Astrocyte (in vitro differentiated cells and primary cell): ENCODE data around the gene CAPS2. TPM values are rescaled to one million over a fixed set of nuclear protein-coding genes. Genes with fewer than 3 reads are reported as not detected.
A peak's percentile ranks its signal among the peaks of the same experiment; 100 is the strongest.

Experiments used
- DNase-seq: peaks from one replicate; pipeline ENCODE4 v3.0.0-alpha.2; 2010; ENCODE audit warnings: low read depth
- FAIRE-seq: peaks from 2 replicates; lab custom pipeline; 2011; peaks lifted over from hg19 to GRCh38; lab: Jason Lieb, UNC
- H2AFZ ChIP-seq: 2 replicates; pipeline ENCODE4 v1.6.0; 2012; ENCODE audit warnings: low read depth, low read length, inconsistent platforms
- H3K27ac ChIP-seq: 2 replicates; pipeline ENCODE4 v1.5.1; 2011; ENCODE audit warnings: low read depth, low read length, inconsistent platforms
- H3K27me3 ChIP-seq: 2 replicates; pipeline ENCODE4 v1.6.0; 2011; ENCODE audit warnings: low read length, inconsistent platforms; ENCODE audit not compliant: insufficient read depth
- H3K36me3 ChIP-seq: 2 replicates; pipeline ENCODE4 v1.5.1; 2011; ENCODE audit warnings: low read length, inconsistent platforms; ENCODE audit not compliant: insufficient read depth
- H3K4me1 ChIP-seq: 2 replicates; pipeline ENCODE4 v1.5.1; 2011; ENCODE audit warnings: low read length, inconsistent platforms; ENCODE audit not compliant: insufficient read depth
- H3K4me2 ChIP-seq: 2 replicates; pipeline ENCODE4 v1.6.0; 2012; ENCODE audit warnings: low read length, inconsistent platforms
- H3K4me3 ChIP-seq: 2 replicates; pipeline ENCODE4 v1.5.1; 2011; ENCODE audit warnings: low read depth, mild to moderate bottlenecking, low read length, inconsistent platforms; ENCODE audit not compliant: insufficient read depth
- H3K79me2 ChIP-seq: 2 replicates; pipeline ENCODE4 v1.6.0; 2012; ENCODE audit warnings: mild to moderate bottlenecking, low read length, inconsistent platforms; ENCODE audit not compliant: insufficient read depth
- H3K9ac ChIP-seq: 2 replicates; pipeline ENCODE4 v1.6.0; 2012; ENCODE audit warnings: mild to moderate bottlenecking, low read length, inconsistent platforms
- H3K9me3 ChIP-seq: 2 replicates; pipeline ENCODE4 v1.5.1; 2012; ENCODE audit warnings: low read depth, mild to moderate bottlenecking, low read length, inconsistent platforms; ENCODE audit not compliant: insufficient read depth
- H4K20me1 ChIP-seq: 2 replicates; pipeline ENCODE4 v1.6.0; 2012; ENCODE audit warnings: low read length, inconsistent platforms; ENCODE audit not compliant: insufficient read depth
- H3K27ac Mint-ChIP-seq: one replicate; pipeline ENCODE4 v1.8.0; 2021; ENCODE audit warnings: mild to moderate bottlenecking, mixed read lengths; ENCODE audit not compliant: unreplicated experiment
- H3K27me3 Mint-ChIP-seq: one replicate; pipeline ENCODE4 v1.8.0; 2021; ENCODE audit warnings: low read depth, mixed read lengths; ENCODE audit not compliant: unreplicated experiment
- H3K36me3 Mint-ChIP-seq: one replicate; pipeline ENCODE4 v1.8.0; 2021; ENCODE audit warnings: low read depth, mixed read lengths; ENCODE audit not compliant: unreplicated experiment
- H3K4me1 Mint-ChIP-seq: one replicate; pipeline ENCODE4 v1.8.0; 2021; ENCODE audit warnings: low read depth, mixed read lengths; ENCODE audit not compliant: unreplicated experiment
- H3K4me3 Mint-ChIP-seq: one replicate; pipeline ENCODE4 v1.8.0; 2021; ENCODE audit warnings: mild to moderate bottlenecking, moderate library complexity, mixed read lengths; ENCODE audit not compliant: unreplicated experiment
- H3K9me3 Mint-ChIP-seq: one replicate; pipeline ENCODE4 v1.8.0; 2021; ENCODE audit warnings: mild to moderate bottlenecking, mixed read lengths; ENCODE audit not compliant: unreplicated experiment
- EZH2 ChIP-seq: IDR thresholded peaks from 2 replicates; pipeline ENCODE4 v1.6.1; 2012; ENCODE audit warnings: mild to moderate bottlenecking, low read length, inconsistent platforms; ENCODE audit not compliant: insufficient read depth
- total RNA-seq: library from RNA; stranded (reverse); gene quantifications from 2 replicates; pipeline ENCODE4 v1.2.1, GENCODE V29; 2021
- TF ChIP-seq, protein P1 (sequence below): IDR thresholded peaks from 2 replicates; pipeline ENCODE4 v1.5.1; 2011; ENCODE audit warnings: low read depth, mild to moderate bottlenecking, inconsistent platforms, low read length, moderate library complexity; ENCODE audit not compliant: insufficient read depth

Gene CAPS2
- total RNA-seq, 1 donor from 2014 or later, result 3.1 TPM

GRCh38 chr12:75315518-75315917, 14.6 kb downstream of the CAPS2 start:
- Mint-ChIP-seq H3K36me3 (no peaks in the 10 kb centered on the region), H3K4me1 (peaks cover 10% of the 10 kb centered on the region), H3K4me3 (no peak overlapping the region), H3K27ac (peak overlapping the region; percentile 56), H3K27me3 (no peaks in the 10 kb centered on the region), H3K9me3 (no peaks in the 10 kb centered on the region)
- Histone ChIP-seq H3K36me3 (no peaks in the 10 kb centered on the region), H3K4me1 (peaks cover 14% of the 10 kb centered on the region), H2AFZ (no peak overlapping the region), H3K4me2 (peak overlapping the region; percentile 48), H3K27ac (peak overlapping the region; percentile 39), H3K4me3 (no peak overlapping the region), H3K79me2 (no peaks in the 10 kb centered on the region), H3K27me3 (no peaks in the 10 kb centered on the region), H3K9me3 (no peaks in the 10 kb centered on the region), H3K9ac (no peak overlapping the region), H4K20me1 (no peaks in the 10 kb centered on the region)
- TF ChIP-seq, protein P1, sequence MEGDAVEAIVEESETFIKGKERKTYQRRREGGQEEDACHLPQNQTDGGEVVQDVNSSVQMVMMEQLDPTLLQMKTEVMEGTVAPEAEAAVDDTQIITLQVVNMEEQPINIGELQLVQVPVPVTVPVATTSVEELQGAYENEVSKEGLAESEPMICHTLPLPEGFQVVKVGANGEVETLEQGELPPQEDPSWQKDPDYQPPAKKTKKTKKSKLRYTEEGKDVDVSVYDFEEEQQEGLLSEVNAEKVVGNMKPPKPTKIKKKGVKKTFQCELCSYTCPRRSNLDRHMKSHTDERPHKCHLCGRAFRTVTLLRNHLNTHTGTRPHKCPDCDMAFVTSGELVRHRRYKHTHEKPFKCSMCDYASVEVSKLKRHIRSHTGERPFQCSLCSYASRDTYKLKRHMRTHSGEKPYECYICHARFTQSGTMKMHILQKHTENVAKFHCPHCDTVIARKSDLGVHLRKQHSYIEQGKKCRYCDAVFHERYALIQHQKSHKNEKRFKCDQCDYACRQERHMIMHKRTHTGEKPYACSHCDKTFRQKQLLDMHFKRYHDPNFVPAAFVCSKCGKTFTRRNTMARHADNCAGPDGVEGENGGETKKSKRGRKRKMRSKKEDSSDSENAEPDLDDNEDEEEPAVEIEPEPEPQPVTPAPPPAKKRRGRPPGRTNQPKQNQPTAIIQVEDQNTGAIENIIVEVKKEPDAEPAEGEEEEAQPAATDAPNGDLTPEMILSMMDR, result no peak
- TF ChIP-seq EZH2, result no peak
- FAIRE-seq (peak; percentile 75), DNase-seq (peak; percentile 76)

DNA sequence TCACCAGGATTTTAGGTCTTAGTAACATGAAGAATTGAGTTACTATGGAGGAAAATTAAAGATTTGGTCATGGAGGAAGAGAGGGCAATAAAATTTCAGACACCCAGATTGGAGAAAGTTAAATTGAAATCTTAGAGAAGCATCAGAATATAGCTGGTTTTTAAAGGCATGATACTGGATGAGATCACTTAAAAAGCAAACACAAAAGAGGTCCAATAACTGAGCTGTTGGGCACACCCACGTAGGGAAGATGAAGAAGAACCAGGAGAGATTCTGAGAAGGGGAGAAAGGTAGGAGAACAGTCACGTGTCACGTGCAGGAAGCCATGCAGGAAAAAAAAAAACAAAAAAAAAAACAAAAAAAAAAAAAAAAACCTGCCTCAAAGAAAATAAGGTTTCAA, 18.8 kb downstream of the CAPS2 start:
- Mint-ChIP-seq H3K27me3 (no peaks in the 10 kb centered on the region), H3K36me3 (peaks cover 4% of the 10 kb centered on the region), H3K27ac (no peak overlapping the region), H3K4me3 (no peak overlapping the region), H3K4me1 (peaks cover 8% of the 10 kb centered on the region), H3K9me3 (no peaks in the 10 kb centered on the region)
- Histone ChIP-seq H3K9me3 (no peaks in the 10 kb centered on the region), H3K4me3 (no peak overlapping the region), H3K79me2 (no peaks in the 10 kb centered on the region), H3K36me3 (no peaks in the 10 kb centered on the region), H3K4me1 (peaks cover 14% of the 10 kb centered on the region), H4K20me1 (no peaks in the 10 kb centered on the region), H2AFZ (no peak overlapping the region), H3K27me3 (no peaks in the 10 kb centered on the region), H3K9ac (no peak overlapping the region), H3K27ac (no peak overlapping the region), H3K4me2 (no peak overlapping the region)
- DNase-seq, result no peak
- TF ChIP-seq, protein P1, result no peak
- no peak for TF ChIP-seq EZH2
- no peak for FAIRE-seq

DNA sequence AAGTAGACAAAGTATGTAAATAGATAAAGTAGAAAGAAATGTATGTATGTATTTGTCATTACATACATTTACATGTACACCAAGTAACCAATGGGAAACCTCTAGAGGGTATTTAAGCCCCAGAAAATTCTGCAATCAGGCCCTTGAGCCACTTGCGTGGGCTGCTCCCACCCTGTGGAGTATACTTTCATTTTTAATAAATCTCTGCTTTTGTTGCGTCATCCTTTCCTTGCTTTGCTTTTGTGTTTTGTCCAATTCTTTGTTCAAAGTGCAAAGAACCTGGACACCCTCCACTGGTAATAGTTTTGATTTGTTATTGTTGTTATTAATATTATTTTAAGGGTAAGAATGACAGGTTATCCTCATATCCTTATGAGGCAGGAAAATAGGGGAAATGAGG, 21.8 kb downstream of the CAPS2 start:
- no peaks in the 10 kb centered on the region for H3K27me3 ChIP-seq
- H3K4me3 ChIP-seq, result no peak overlapping the region
- H3K36me3 Mint-ChIP-seq, result peaks cover 4% of the 10 kb centered on the region
- TF ChIP-seq, protein P1, result no peak
- TF ChIP-seq EZH2, result no peak
- H3K9me3 ChIP-seq, result no peaks in the 10 kb centered on the region
- no peak overlapping the region for H2AFZ ChIP-seq
- no peaks in the 10 kb centered on the region for H3K4me1 Mint-ChIP-seq
- FAIRE-seq, result no peak
- no peaks in the 10 kb centered on the region for H3K36me3 ChIP-seq
- no peaks in the 10 kb centered on the region for H3K4me1 ChIP-seq
- peaks cover 5% of the 10 kb centered on the region for H3K9me3 Mint-ChIP-seq
- H4K20me1 ChIP-seq, result no peaks in the 10 kb centered on the region
- no peak overlapping the region for H3K4me3 Mint-ChIP-seq
- H3K9ac ChIP-seq, result no peak overlapping the region
- no peaks in the 10 kb centered on the region for H3K27me3 Mint-ChIP-seq
- no peak overlapping the region for H3K27ac Mint-ChIP-seq
- no peaks in the 10 kb centered on the region for H3K79me2 ChIP-seq
- no peak overlapping the region for H3K4me2 ChIP-seq
- no peak overlapping the region for H3K27ac ChIP-seq
- no peak for DNase-seq
